PC-9 (cell line): ENCODE measurements around the gene EBNA1BP2. TPM values are rescaled to one million over a fixed set of nuclear protein-coding genes. Genes with fewer than 3 reads are reported as not detected.
"Not testable (repeated sequence)": the region's sequence is repeated elsewhere in the genome, so short reads cannot be mapped to it uniquely, and the experiment has no call there.

Experiments
- BruUV-seq: library from RNA; stranded (reverse); fragments of 400-500 nt; replicated peaks from 2 replicates; lab custom pipeline; 2021; lab: Mats Ljungman, UMichigan
- CTCF ChIA-PET: fragments of 300-600 bp; sonication (Branson Sonifier 250); formaldehyde crosslinking; loops from one replicate; lab custom pipeline; 2022; ENCODE audit warnings: antibody characterized with exemption; lab: Charles Lee
- POLR2A ChIA-PET: fragments of 300-600 bp; sonication (Branson Sonifier 250); formaldehyde crosslinking; loops from one replicate; lab custom pipeline; 2022; ENCODE audit warnings: antibody characterized with exemption; ENCODE audit not compliant: unreplicated experiment; lab: Charles Lee
- DNase-seq, 2 experiments: peaks; one replicate each; pipeline versions ENCODE4 v3.0.0 to v3.0.0-alpha.2; 2015 to 2022; ENCODE audit warnings: mixed read lengths in 1 of 2
- H2AFZ ChIP-seq: fragments of 200-600 bp; sonication (generic); 2 replicates; pipeline ENCODE4 v1.8.1; 2017; ENCODE audit warnings: antibody characterized with exemption
- H3F3A ChIP-seq: fragments of 200-600 bp; sonication (generic); 2 replicates; pipeline ENCODE4 v1.8.1; 2017; ENCODE audit warnings: antibody characterized with exemption, mild to moderate bottlenecking, low read depth; ENCODE audit not compliant: insufficient read depth
- H3K27ac ChIP-seq: fragments of 200-600 bp; sonication (generic); 2 replicates; pipeline ENCODE4 v1.6.1; 2016; ENCODE audit warnings: mixed run types
- H3K27me3 ChIP-seq: fragments of 200-600 bp; sonication (generic); 2 replicates; pipeline ENCODE4 v1.6.1; 2016; ENCODE audit warnings: low read depth, mixed run types; ENCODE audit not compliant: insufficient read depth
- H3K36me3 ChIP-seq: fragments of 200-600 bp; sonication (generic); 2 replicates; pipeline ENCODE4 v1.6.1; 2016; ENCODE audit warnings: low read depth, mixed run types
- H3K4me1 ChIP-seq: fragments of 200-600 bp; sonication (generic); replicated peaks from 2 replicates; pipeline ENCODE4 v1.6.1; 2016; ENCODE audit warnings: mixed run types; ENCODE audit not compliant: insufficient read depth
- H3K4me2 ChIP-seq: fragments of 200-600 bp; sonication (generic); 2 replicates; pipeline ENCODE4 v1.6.1; 2017; ENCODE audit warnings: mixed run types
- H3K4me3 ChIP-seq: fragments of 200-600 bp; sonication (generic); 2 replicates; pipeline ENCODE4 v1.6.1; 2016; ENCODE audit warnings: mixed run types
- H3K79me2 ChIP-seq: fragments of 200-600 bp; sonication (generic); 2 replicates; pipeline ENCODE4 v1.6.1; 2017; ENCODE audit warnings: low read depth, mixed run types
- H3K9me2 ChIP-seq: fragments of 200-600 bp; sonication (generic); 2 replicates; pipeline ENCODE4 v1.8.1; 2017; ENCODE audit warnings: mild to moderate bottlenecking; ENCODE audit not compliant: insufficient read depth
- H3K9me3 ChIP-seq: fragments of 200-600 bp; sonication (generic); 2 replicates; pipeline ENCODE4 v1.8.1; 2016; ENCODE audit warnings: low read depth; ENCODE audit not compliant: insufficient read depth
- H4K20me1 ChIP-seq: fragments of 200-600 bp; sonication (generic); 2 replicates; pipeline ENCODE4 v1.8.1; 2017; ENCODE audit not compliant: insufficient read depth
- CTCF ChIP-seq: fragments of 200-600 bp; sonication (generic); conservative IDR thresholded peaks from 2 replicates; pipeline ENCODE4 v1.6.1; 2017; ENCODE audit warnings: mixed run types, antibody characterized with exemption, mild to moderate bottlenecking, moderate library complexity
- EZH2 ChIP-seq: fragments of 200-600 bp; sonication (generic); IDR thresholded peaks from 2 replicates; pipeline ENCODE4 v1.8.0; 2017; ENCODE audit warnings: antibody characterized with exemption, low read depth
- intact Hi-C: fragments of 100-400 bp; cut with micrococcal nuclease; formaldehyde crosslinking; loops from one replicate; pipeline ENCODE4 v1.10.0; 2022; ENCODE audit not compliant: unreplicated experiment
- microRNA-seq: library from miRNA; unstranded; fragments of <30 nt; microRNA quantifications from one replicate; pipeline ENCODE4 v1.2.0, GENCODE V29; 2021; ENCODE audit warnings: borderline number of aligned reads, borderline replicate concordance
- total RNA-seq: library from RNA; stranded (reverse); gene quantifications from 2 replicates; pipeline ENCODE4 v1.2.3, GENCODE V29; 2021

EBNA1BP2 gene
- total RNA-seq, 1 experiment from 2014 or later = 153 TPM

- ChIA-PET POLR2A (no interaction called here), CTCF (interaction anchor here (0.6 kb wide), 2 partner anchors 48 to 62 kb away, joined by 3 read pairs; no protein-coding TSS in a partner anchor)
- no TSS peak for BruUV-seq
- Histone ChIP-seq H3K4me3 (peak overlapping the region; percentile 53; the same call in 1 of the 2 replicates), H3F3A (peaks cover 4% of the 10 kb centered on the region; the same call in 1 of the 2 replicates), H3K4me1 (no peaks in the 10 kb centered on the region), H4K20me1 (no peaks in the 10 kb centered on the region), H3K4me2 (peak overlapping the region; percentile 52), H2AFZ (peak overlapping the region; percentile 70; the same call in 1 of the 2 replicates), H3K9me2 (no peaks in the 10 kb centered on the region), H3K9me3 (no peaks in the 10 kb centered on the region), H3K27ac (no peak overlapping the region), H3K27me3 (no peaks in the 10 kb centered on the region), H3K79me2 (no peaks in the 10 kb centered on the region), H3K36me3 (no peaks in the 10 kb centered on the region)
- intact Hi-C loops = no loop called here
- TF ChIP-seq EZH2 = no peak
- TF ChIP-seq CTCF = no peak
- peak in 1 of 2 experiments; percentile 47 for DNase-seq
Measured at GRCh38 chr1:43121256-43121900, 50.7 kb downstream of the EBNA1BP2 start.

GRCh38 chr1:43119928-43120586, 52.0 kb downstream of the EBNA1BP2 start:
- 0 out of 2 replicates have a peak overlapping the region, but pooled peaks have one; percentile 8 for H3K27ac ChIP-seq
- H2AFZ ChIP-seq = peak overlapping the region; percentile 70; the same call in 1 of the 2 replicates
- CTCF ChIA-PET, POLR2A ChIA-PET, BruUV-seq, H3K9me3 ChIP-seq, H3F3A ChIP-seq, H3K36me3 ChIP-seq, H4K20me1 ChIP-seq, H3K9me2 ChIP-seq, H3K27me3 ChIP-seq, H3K4me1 ChIP-seq, intact Hi-C loops, H3K79me2 ChIP-seq: not testable (repeated sequence)
- H3K4me3 ChIP-seq = peak overlapping the region; percentile 53; the same call in 1 of the 2 replicates
- peak overlapping the region; percentile 52; the same call in 1 of the 2 replicates for H3K4me2 ChIP-seq
- DNase-seq = peak in 1 of 2 experiments; percentile 41

Small RNA genes within 50 kb of the gene (microRNA-seq; reads per million reads assigned to microRNA genes)
- gene MIR6733 = 2.0 reads per million

Other genes with a start within 250 kb of the EBNA1BP2 start
- gene SLC2A1, start 213.4 kb downstream of the EBNA1BP2 start, total RNA-seq = 327 and 337 TPM in 2 replicates
- gene CFAP57, start within 50 bp of the EBNA1BP2 start, total RNA-seq = 1.6 and 1.7 TPM in 2 replicates
- 55.6 and 58.0 TPM in 2 replicates for gene TMEM125, start 97.7 kb upstream of the EBNA1BP2 start, total RNA-seq
- gene C1orf210, start 113.3 kb upstream of the EBNA1BP2 start, total RNA-seq = 23.3 and 29.3 TPM in 2 replicates
- not detected in 2 replicates for gene TIE1, start 128.7 kb upstream of the EBNA1BP2 start, total RNA-seq
- gene MPL, start 165.5 kb upstream of the EBNA1BP2 start, total RNA-seq = 0.76 and 1.6 TPM in 2 replicates
- 180 and 229 TPM in 2 replicates for gene CDC20, start 186.7 kb upstream of the EBNA1BP2 start, total RNA-seq
- gene ELOVL1, start 195.7 kb upstream of the EBNA1BP2 start, total RNA-seq = 131 TPM in 2 replicates
- gene MED8, start 217.5 kb upstream of the EBNA1BP2 start, total RNA-seq = 54.8 and 56.0 TPM in 2 replicates
- 71.6 and 76.1 TPM in 2 replicates for gene SZT2, start 217.6 kb upstream of the EBNA1BP2 start, total RNA-seq